PC-9 (cell line): ENCODE measurements around the gene CFAP53. TPM values are rescaled to one million over a fixed set of nuclear protein-coding genes. Genes with fewer than 3 reads are reported as not detected.
A peak's percentile ranks its signal among the peaks of the same experiment; 100 is the strongest.

Experiments used
- BruUV-seq: library from RNA; stranded (reverse); fragments of 400-500 nt; replicated peaks from 2 replicates; lab custom pipeline; 2021; lab: Mats Ljungman, UMichigan
- CTCF ChIA-PET: fragments of 300-600 bp; sonication (Branson Sonifier 250); formaldehyde crosslinking; loops from one replicate; lab custom pipeline; 2022; ENCODE audit warnings: antibody characterized with exemption; lab: Charles Lee
- POLR2A ChIA-PET: fragments of 300-600 bp; sonication (Branson Sonifier 250); formaldehyde crosslinking; loops from one replicate; lab custom pipeline; 2022; ENCODE audit warnings: antibody characterized with exemption; ENCODE audit not compliant: unreplicated experiment; lab: Charles Lee
- DNase-seq, 2 experiments: peaks; one replicate each; pipeline versions ENCODE4 v3.0.0 to v3.0.0-alpha.2; 2015 to 2022; ENCODE audit warnings: mixed read lengths in 1 of 2
- H2AFZ ChIP-seq: fragments of 200-600 bp; sonication (generic); 2 replicates; pipeline ENCODE4 v1.8.1; 2017; ENCODE audit warnings: antibody characterized with exemption
- H3F3A ChIP-seq: fragments of 200-600 bp; sonication (generic); 2 replicates; pipeline ENCODE4 v1.8.1; 2017; ENCODE audit warnings: antibody characterized with exemption, mild to moderate bottlenecking, low read depth; ENCODE audit not compliant: insufficient read depth
- H3K27ac ChIP-seq: fragments of 200-600 bp; sonication (generic); 2 replicates; pipeline ENCODE4 v1.6.1; 2016; ENCODE audit warnings: mixed run types
- H3K27me3 ChIP-seq: fragments of 200-600 bp; sonication (generic); 2 replicates; pipeline ENCODE4 v1.6.1; 2016; ENCODE audit warnings: low read depth, mixed run types; ENCODE audit not compliant: insufficient read depth
- H3K36me3 ChIP-seq: fragments of 200-600 bp; sonication (generic); 2 replicates; pipeline ENCODE4 v1.6.1; 2016; ENCODE audit warnings: low read depth, mixed run types
- H3K4me1 ChIP-seq: fragments of 200-600 bp; sonication (generic); replicated peaks from 2 replicates; pipeline ENCODE4 v1.6.1; 2016; ENCODE audit warnings: mixed run types; ENCODE audit not compliant: insufficient read depth
- H3K4me2 ChIP-seq: fragments of 200-600 bp; sonication (generic); 2 replicates; pipeline ENCODE4 v1.6.1; 2017; ENCODE audit warnings: mixed run types
- H3K4me3 ChIP-seq: fragments of 200-600 bp; sonication (generic); 2 replicates; pipeline ENCODE4 v1.6.1; 2016; ENCODE audit warnings: mixed run types
- H3K79me2 ChIP-seq: fragments of 200-600 bp; sonication (generic); 2 replicates; pipeline ENCODE4 v1.6.1; 2017; ENCODE audit warnings: low read depth, mixed run types
- H3K9me2 ChIP-seq: fragments of 200-600 bp; sonication (generic); 2 replicates; pipeline ENCODE4 v1.8.1; 2017; ENCODE audit warnings: mild to moderate bottlenecking; ENCODE audit not compliant: insufficient read depth
- H3K9me3 ChIP-seq: fragments of 200-600 bp; sonication (generic); 2 replicates; pipeline ENCODE4 v1.8.1; 2016; ENCODE audit warnings: low read depth; ENCODE audit not compliant: insufficient read depth
- H4K20me1 ChIP-seq: fragments of 200-600 bp; sonication (generic); 2 replicates; pipeline ENCODE4 v1.8.1; 2017; ENCODE audit not compliant: insufficient read depth
- EZH2 ChIP-seq: fragments of 200-600 bp; sonication (generic); IDR thresholded peaks from 2 replicates; pipeline ENCODE4 v1.8.0; 2017; ENCODE audit warnings: antibody characterized with exemption, low read depth
- intact Hi-C: fragments of 100-400 bp; cut with micrococcal nuclease; formaldehyde crosslinking; loops from one replicate; pipeline ENCODE4 v1.10.0; 2022; ENCODE audit not compliant: unreplicated experiment
- total RNA-seq: library from RNA; stranded (reverse); gene quantifications from 2 replicates; pipeline ENCODE4 v1.2.3, GENCODE V29; 2021
- TF ChIP-seq, protein P1 (sequence below): fragments of 200-600 bp; sonication (generic); conservative IDR thresholded peaks from 2 replicates; pipeline ENCODE4 v1.6.1; 2017; ENCODE audit warnings: mixed run types, antibody characterized with exemption, mild to moderate bottlenecking, moderate library complexity

CFAP53 gene
- total RNA-seq, 1 experiment from 2014 or later, result 2.1 TPM

DNA sequence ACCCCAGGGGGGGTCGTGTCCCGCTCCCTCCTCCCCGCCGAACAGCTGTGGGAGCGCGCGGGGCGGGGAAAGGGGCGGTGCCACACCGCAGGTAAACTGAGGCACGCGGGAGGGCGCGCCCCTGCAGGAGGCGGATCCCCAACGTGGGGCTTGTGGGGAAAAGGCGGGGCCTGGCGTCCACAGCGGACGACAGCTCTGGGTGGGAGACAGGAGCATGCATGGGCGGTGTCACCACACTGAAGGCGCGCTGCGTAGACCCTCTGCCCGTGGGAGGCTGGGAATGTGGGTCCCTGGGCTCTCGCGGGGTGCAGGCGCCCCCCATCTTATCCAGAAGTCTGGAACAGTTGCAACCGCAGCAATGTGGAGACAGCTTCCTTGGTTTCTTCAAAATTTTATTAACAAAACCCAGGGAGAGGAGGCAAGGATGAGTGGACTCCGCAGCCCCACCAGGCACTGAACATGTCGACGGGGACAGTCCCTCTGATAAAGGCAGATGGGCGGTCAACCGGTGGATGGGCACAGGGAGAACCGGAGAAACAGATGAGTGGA is 15.8 kb upstream of the CFAP53 start:
- intact Hi-C loops, result no loop called here
- H3K9me2 ChIP-seq, result no peaks in the 10 kb centered on the region
- BruUV-seq, result TSS peak; percentile 42
- H3K79me2 ChIP-seq, result peaks cover 41% of the 10 kb centered on the region
- H3K4me3 ChIP-seq, result peak overlapping the region; percentile 73
- ChIA-PET POLR2A (interaction anchor here (0.6 to 0.7 kb wide), 4 partner anchors 32 to 432 kb away, joined by 3 to 6 read pairs (median 4); no protein-coding TSS in a partner anchor), CTCF (no interaction called here)
- peaks cover 8% of the 10 kb centered on the region for H3F3A ChIP-seq
- peak overlapping the region; percentile 99 for H2AFZ ChIP-seq
- H3K36me3 ChIP-seq, result peaks cover 14% of the 10 kb centered on the region
- peak overlapping the region; percentile 82 for H3K27ac ChIP-seq
- peak overlapping the region; percentile 97 for H3K4me2 ChIP-seq
- H3K4me1 ChIP-seq, result peaks cover 26% of the 10 kb centered on the region
- TF ChIP-seq EZH2, result no peak
- TF ChIP-seq, protein P1, sequence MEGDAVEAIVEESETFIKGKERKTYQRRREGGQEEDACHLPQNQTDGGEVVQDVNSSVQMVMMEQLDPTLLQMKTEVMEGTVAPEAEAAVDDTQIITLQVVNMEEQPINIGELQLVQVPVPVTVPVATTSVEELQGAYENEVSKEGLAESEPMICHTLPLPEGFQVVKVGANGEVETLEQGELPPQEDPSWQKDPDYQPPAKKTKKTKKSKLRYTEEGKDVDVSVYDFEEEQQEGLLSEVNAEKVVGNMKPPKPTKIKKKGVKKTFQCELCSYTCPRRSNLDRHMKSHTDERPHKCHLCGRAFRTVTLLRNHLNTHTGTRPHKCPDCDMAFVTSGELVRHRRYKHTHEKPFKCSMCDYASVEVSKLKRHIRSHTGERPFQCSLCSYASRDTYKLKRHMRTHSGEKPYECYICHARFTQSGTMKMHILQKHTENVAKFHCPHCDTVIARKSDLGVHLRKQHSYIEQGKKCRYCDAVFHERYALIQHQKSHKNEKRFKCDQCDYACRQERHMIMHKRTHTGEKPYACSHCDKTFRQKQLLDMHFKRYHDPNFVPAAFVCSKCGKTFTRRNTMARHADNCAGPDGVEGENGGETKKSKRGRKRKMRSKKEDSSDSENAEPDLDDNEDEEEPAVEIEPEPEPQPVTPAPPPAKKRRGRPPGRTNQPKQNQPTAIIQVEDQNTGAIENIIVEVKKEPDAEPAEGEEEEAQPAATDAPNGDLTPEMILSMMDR, result no peak
- no peak for DNase-seq
- no peaks in the 10 kb centered on the region for H3K27me3 ChIP-seq
- H3K9me3 ChIP-seq, result no peaks in the 10 kb centered on the region
- peaks cover 3% of the 10 kb centered on the region; the same call in 1 of the 2 replicates for H4K20me1 ChIP-seq

DNA sequence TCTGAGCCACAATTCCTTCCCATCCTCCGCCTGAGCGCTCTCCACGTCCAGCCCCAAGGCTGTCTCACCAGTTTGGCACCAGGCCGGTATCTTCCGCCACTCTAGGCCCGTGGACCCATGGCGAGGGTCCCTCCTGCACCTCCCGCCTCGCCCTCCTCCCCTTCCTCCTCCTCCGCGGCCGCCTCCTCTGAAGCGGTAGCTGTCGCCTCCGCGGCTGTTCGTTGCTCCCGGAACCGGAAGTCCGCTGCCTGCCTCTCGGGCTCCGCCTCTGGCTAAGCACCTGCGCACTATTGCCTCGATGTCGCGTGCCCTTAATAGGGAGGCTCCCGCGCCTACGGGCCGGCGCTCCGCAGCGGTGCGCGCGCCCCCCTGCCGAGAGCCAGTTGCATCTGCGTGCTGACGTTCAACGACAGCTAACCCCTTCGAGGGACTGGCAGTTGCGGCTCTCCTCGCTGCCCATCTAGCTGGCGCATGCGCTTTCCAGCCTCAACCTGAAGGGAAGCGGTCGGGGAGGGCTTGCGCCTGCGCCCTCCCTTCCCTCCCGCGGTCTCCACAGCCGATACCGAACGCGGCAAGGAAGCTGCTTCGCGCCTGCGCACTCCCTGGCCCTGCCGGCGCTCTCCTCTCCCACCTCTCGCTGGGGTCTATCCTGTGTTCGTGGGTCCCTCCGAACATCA is 15.1 kb upstream of the CFAP53 start, which contains the start of gene MBD1:
Gene MBD1 (minus strand): TSS at position 229 of the 677 bp plus-strand sequence. CDS start 1,531 bp downstream, outside the sequence.
- H3K4me2 ChIP-seq, result peak within 1 kb of the TSS; percentile 97
- H3K79me2 ChIP-seq, result peaks cover 34% of the 10 kb centered on the region
- POLR2A ChIA-PET, result interaction anchor here (0.6 to 0.7 kb wide), 4 partner anchors 33 to 432 kb away, joined by 3 to 6 read pairs (median 4); no protein-coding TSS in a partner anchor
- peak within 1 kb of the TSS; percentile 73 for H3K4me3 ChIP-seq
- H3K9me3 ChIP-seq, result no peaks in the 10 kb centered on the region
- CTCF ChIA-PET, result no interaction called here
- peaks cover 8% of the 10 kb centered on the region for H3F3A ChIP-seq
- TF ChIP-seq, protein P1, result no peak; the same call in 1 of the 2 replicates
- no peak for TF ChIP-seq EZH2
- peak within 1 kb of the TSS; percentile 99 for H2AFZ ChIP-seq
- no TSS peak for BruUV-seq
- H3K4me1 ChIP-seq, result peaks cover 24% of the 10 kb centered on the region
- no peaks in the 10 kb centered on the region for H3K9me2 ChIP-seq
- peak within 1 kb of the TSS; percentile 82 for H3K27ac ChIP-seq
- intact Hi-C loops, result no loop called here
- H3K36me3 ChIP-seq, result peaks cover 14% of the 10 kb centered on the region
- H4K20me1 ChIP-seq, result peaks cover 3% of the 10 kb centered on the region; the same call in 1 of the 2 replicates
- peak; percentile 88 to 91 for DNase-seq
- no peaks in the 10 kb centered on the region for H3K27me3 ChIP-seq

DNA sequence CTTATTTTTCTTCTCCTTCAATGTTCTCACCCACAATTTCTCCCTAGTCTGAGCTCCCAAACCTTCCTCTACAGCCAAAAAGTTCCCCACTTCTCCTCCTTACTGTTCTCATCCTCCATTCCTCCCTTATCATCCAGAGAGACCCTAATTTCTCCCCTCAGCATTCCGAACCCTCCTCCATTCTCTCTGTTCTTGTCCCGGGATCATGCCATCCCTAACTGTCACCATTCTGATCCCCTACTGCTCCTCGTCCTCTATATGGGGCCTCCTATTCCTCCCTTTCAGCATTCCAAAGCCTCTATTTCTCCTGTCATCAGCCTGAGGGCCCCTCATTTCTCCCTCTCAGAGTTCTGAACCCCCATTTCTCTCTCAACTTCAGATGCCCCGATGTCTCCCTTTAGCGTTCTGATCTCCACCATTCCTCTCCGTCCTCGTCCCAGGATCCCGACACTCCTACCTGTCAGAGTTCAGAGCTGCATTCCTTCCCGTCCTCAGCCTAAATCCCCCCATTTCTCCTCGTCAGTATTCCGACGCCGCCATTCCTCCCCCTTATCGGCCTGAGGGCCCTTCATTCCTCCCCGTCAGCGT is 14.5 kb upstream of the CFAP53 start:
- peaks cover 3% of the 10 kb centered on the region; the same call in 1 of the 2 replicates for H4K20me1 ChIP-seq
- peaks cover 8% of the 10 kb centered on the region for H3F3A ChIP-seq
- H3K4me2 ChIP-seq, result peak overlapping the region; percentile 97
- no peaks in the 10 kb centered on the region for H3K27me3 ChIP-seq
- H3K4me1 ChIP-seq, result peaks cover 20% of the 10 kb centered on the region
- H2AFZ ChIP-seq, result peak overlapping the region; percentile 99
- POLR2A ChIA-PET, result no interaction called here
- H3K27ac ChIP-seq, result peak overlapping the region; percentile 82
- no peak for DNase-seq
- peaks cover 28% of the 10 kb centered on the region for H3K79me2 ChIP-seq
- TF ChIP-seq, protein P1, result no peak
- no peak for TF ChIP-seq EZH2
- no peaks in the 10 kb centered on the region for H3K9me3 ChIP-seq
- CTCF ChIA-PET, result no interaction called here
- BruUV-seq, result no TSS peak
- intact Hi-C loops, result no loop called here
- peak overlapping the region; percentile 73 for H3K4me3 ChIP-seq
- peaks cover 21% of the 10 kb centered on the region for H3K36me3 ChIP-seq
- H3K9me2 ChIP-seq, result no peaks in the 10 kb centered on the region
